Measurements from ENCODE around the gene CEMIP2.

GRCh38 chr9:71733176-71733575 is 35.1 kb downstream of the CEMIP2 start:
- TF ChIP-seq CTCF (IDR thresholded peaks at IDR 0.05; ENCODE audit: insufficient read depth, low read length) = no peak
- no peak for TF ChIP-seq POLR2AphosphoS5 (IDR thresholded peaks at IDR 0.05; ENCODE audit: low read depth)
- no peak for TF ChIP-seq REST (IDR thresholded peaks at IDR 0.05; ENCODE audit: insufficient replicate concordance, low read depth)

Data from HL-60 (cell line).